T-helper 2 cell treated with Interferon-gamma antibody and Interleukin-4, amounts not matched to agents 5 μg/mL and 100 μg/mL, for 36 hours (primary cell): Measurements from ENCODE around the gene CXCL8.

Source experiments
- DNase-seq: peaks from one replicate; pipeline ENCODE4 v3.0.0; 2021; ENCODE audit warnings: low spot score
- H3K27ac Mint-ChIP-seq: one replicate; pipeline ENCODE4 v1.8.0; 2021; ENCODE audit warnings: mild to moderate bottlenecking, mixed read lengths
- H3K27me3 Mint-ChIP-seq: one replicate; pipeline ENCODE4 v1.8.0; 2021; ENCODE audit warnings: low read depth, mixed read lengths
- H3K36me3 Mint-ChIP-seq: one replicate; pipeline ENCODE4 v1.8.0; 2021; ENCODE audit warnings: low read depth, mixed read lengths
- H3K4me1 Mint-ChIP-seq: one replicate; pipeline ENCODE4 v1.8.0; 2021; ENCODE audit warnings: low read depth, mixed read lengths
- H3K4me3 Mint-ChIP-seq: one replicate; pipeline ENCODE4 v1.8.0; 2022; ENCODE audit warnings: mild to moderate bottlenecking, moderate library complexity, mixed read lengths
- H3K9me3 Mint-ChIP-seq: one replicate; pipeline ENCODE4 v1.8.0; 2021; ENCODE audit warnings: mixed read lengths

CXCL8 gene

DNA sequence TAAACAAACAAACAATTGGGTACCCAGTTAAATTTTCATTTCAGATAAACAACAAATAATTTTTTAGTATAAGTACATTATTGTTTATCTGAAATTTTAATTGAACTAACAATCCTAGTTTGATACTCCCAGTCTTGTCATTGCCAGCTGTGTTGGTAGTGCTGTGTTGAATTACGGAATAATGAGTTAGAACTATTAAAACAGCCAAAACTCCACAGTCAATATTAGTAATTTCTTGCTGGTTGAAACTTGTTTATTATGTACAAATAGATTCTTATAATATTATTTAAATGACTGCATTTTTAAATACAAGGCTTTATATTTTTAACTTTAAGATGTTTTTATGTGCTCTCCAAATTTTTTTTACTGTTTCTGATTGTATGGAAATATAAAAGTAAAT lies 2.9 kb downstream of the CXCL8 start:
- no peak overlapping the region for H3K4me3 Mint-ChIP-seq
- peaks cover 3% of the 10 kb centered on the region for H3K4me1 Mint-ChIP-seq
- no peak overlapping the region for H3K27ac Mint-ChIP-seq
- H3K27me3 Mint-ChIP-seq: peaks cover 2% of the 10 kb centered on the region
- peaks cover 4% of the 10 kb centered on the region for H3K9me3 Mint-ChIP-seq
- DNase-seq: no peak
- peaks cover 1% of the 10 kb centered on the region for H3K36me3 Mint-ChIP-seq

DNA sequence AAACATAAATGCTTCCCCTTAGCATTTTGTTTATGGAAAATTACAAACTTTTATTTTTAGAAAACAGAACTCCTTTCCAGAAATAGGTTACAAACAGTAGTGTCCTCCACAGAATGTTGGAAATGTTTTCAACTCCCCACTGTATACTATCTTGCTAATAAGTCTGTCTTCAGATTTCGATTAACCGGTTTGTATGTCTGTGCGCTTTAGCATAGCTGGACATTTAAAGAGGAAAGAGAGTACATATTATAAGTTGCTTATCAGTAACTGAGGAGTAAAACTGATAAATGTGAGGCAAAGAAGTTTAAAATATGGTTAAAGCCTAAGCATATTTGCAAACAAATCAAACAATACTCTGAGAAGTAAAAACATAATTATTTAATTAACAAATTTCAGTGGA lies 3.4 kb downstream of the CXCL8 start:
- Mint-ChIP-seq H3K4me3 (no peak overlapping the region), H3K27me3 (peaks cover 2% of the 10 kb centered on the region), H3K27ac (no peak overlapping the region), H3K36me3 (peaks cover 1% of the 10 kb centered on the region), H3K9me3 (peaks cover 1% of the 10 kb centered on the region), H3K4me1 (peaks cover 3% of the 10 kb centered on the region)
- DNase-seq: no peak

DNA sequence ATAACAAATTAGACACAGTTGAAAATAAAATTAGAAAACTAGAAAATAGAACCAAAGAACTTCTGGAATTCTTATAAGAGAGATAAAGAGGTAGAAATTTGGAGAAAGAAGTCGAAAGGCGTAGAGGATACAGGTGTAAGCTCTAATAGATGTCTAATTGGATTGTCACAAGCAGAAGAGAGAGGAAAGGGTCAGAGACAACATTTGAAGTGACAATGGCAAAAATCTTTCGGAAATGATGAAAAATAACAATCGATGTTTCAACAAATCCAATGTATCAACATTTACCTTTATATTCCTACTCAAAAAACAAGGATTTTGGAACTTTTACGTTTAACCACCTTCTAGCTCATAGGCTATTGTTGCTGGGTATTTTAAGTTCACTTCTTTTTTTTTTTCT lies 3.8 kb downstream of the CXCL8 start:
- peaks cover 1% of the 10 kb centered on the region for H3K36me3 Mint-ChIP-seq
- peaks cover 3% of the 10 kb centered on the region for H3K4me1 Mint-ChIP-seq
- H3K4me3 Mint-ChIP-seq: no peak overlapping the region
- peaks cover 2% of the 10 kb centered on the region for H3K27me3 Mint-ChIP-seq
- no peak for DNase-seq
- H3K9me3 Mint-ChIP-seq: no peaks in the 10 kb centered on the region
- no peak overlapping the region for H3K27ac Mint-ChIP-seq

DNA sequence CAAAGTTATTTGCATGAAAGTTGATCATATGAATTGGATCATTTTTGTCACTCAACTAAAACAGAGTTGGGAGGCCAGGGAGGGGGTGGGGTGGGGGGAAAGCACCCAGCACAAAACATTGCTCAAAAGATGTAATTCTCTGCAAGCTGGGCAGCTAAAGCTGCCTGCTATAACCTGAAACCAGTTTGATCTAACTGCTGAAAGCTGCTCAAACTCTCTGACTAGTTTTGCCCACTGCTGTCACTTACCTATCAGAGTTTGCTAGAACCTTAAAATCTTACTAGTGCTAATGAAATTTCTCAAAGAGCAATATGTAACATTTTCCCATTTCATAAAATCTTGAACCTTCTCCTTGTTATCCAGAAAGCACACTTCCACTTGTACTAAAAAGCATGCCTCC lies 10.4 kb downstream of the CXCL8 start:
- H3K36me3 Mint-ChIP-seq: no peaks in the 10 kb centered on the region
- no peak overlapping the region for H3K27ac Mint-ChIP-seq
- H3K4me1 Mint-ChIP-seq: no peaks in the 10 kb centered on the region
- peaks cover 11% of the 10 kb centered on the region for H3K27me3 Mint-ChIP-seq
- H3K9me3 Mint-ChIP-seq: no peaks in the 10 kb centered on the region
- DNase-seq: no peak
- H3K4me3 Mint-ChIP-seq: no peak overlapping the region

DNA sequence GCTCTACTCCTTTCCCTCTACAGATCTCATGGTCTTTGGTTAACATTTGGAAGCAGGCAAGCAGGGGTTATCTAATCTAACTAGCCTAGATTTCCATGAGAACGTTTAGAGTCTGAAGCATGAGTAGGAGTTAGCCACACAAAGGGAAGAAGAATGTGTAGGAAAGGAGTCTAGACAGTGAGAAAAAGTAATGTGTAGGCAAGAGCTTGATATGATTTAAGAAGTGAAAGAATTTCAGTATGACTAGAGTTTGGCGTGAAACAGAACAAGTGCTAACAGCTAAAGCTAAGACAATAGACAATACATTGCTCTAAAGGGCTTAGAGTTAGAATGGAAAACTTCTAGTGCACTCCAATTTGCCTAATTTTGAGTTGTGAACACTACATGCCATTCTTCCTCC lies 10.8 kb downstream of the CXCL8 start:
- Mint-ChIP-seq H3K27me3 (peaks cover 11% of the 10 kb centered on the region), H3K36me3 (no peaks in the 10 kb centered on the region), H3K9me3 (no peaks in the 10 kb centered on the region), H3K4me1 (no peaks in the 10 kb centered on the region), H3K4me3 (no peak overlapping the region), H3K27ac (no peak overlapping the region)
- DNase-seq: no peak

DNA sequence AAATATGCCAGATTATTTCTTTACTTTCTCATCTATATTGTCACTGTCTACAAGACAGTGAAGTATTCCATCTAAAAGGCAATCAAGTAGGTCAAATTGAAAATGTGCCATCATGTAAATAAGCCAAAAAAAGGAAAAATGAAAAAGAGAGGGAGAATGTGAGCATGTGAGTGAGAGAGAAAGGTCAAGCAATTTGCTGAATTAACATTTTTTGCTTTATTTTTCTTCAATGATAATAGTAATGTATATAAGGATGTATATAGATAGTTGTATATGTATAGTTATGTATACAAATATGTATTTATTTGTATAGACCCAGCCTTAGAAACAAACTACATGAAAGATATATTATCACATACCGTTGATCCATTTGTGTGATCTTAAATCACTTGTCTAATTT lies 11.5 kb downstream of the CXCL8 start:
- Mint-ChIP-seq H3K27ac (no peak overlapping the region), H3K36me3 (no peaks in the 10 kb centered on the region), H3K27me3 (peaks cover 11% of the 10 kb centered on the region), H3K9me3 (no peaks in the 10 kb centered on the region), H3K4me1 (no peaks in the 10 kb centered on the region), H3K4me3 (no peak overlapping the region)
- DNase-seq: no peak

DNA sequence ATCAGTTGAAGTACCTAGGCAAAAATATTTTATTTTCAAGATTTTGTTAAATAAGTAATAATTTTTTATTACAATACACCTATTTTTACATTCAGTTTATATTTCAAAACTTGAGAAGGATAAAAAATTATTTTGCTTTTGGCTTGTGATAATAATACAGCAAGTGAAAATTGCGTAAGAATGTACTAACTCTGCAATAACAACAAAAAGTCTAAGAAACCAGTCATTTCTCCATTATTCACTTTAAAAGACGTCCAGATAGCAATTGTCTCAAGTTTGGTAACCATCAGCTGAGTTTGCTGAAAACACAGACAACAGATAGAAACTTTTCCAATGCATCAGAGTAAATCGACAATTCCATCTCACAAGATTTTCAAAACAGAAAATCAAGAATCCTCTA lies 12.1 kb downstream of the CXCL8 start:
- Mint-ChIP-seq H3K4me3 (no peak overlapping the region), H3K27ac (no peak overlapping the region), H3K27me3 (peaks cover 11% of the 10 kb centered on the region), H3K4me1 (no peaks in the 10 kb centered on the region), H3K9me3 (no peaks in the 10 kb centered on the region), H3K36me3 (no peaks in the 10 kb centered on the region)
- no peak for DNase-seq

DNA sequence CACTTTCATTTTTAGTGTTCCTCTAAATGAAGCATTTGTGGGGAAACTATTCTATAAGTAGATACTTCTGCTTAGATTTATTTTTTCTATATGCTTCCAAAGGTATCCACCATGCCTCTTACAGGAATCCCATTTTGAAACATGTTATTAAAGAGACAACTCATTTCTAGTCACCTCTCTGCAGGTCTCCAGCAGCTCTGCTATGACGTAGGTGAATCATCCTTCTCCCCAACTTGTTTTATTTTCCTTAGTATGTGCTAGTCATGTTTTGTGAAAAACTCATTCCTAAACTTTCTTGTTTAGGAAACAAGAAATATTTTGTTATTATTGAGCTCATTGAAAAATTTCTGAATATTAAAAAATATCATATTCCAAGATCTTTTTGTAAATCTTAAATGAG lies 12.8 kb downstream of the CXCL8 start:
- H3K4me3 Mint-ChIP-seq: no peak overlapping the region
- H3K27me3 Mint-ChIP-seq: peaks cover 8% of the 10 kb centered on the region
- no peaks in the 10 kb centered on the region for H3K36me3 Mint-ChIP-seq
- no peak for DNase-seq
- H3K9me3 Mint-ChIP-seq: no peaks in the 10 kb centered on the region
- no peak overlapping the region for H3K27ac Mint-ChIP-seq
- H3K4me1 Mint-ChIP-seq: no peaks in the 10 kb centered on the region

DNA sequence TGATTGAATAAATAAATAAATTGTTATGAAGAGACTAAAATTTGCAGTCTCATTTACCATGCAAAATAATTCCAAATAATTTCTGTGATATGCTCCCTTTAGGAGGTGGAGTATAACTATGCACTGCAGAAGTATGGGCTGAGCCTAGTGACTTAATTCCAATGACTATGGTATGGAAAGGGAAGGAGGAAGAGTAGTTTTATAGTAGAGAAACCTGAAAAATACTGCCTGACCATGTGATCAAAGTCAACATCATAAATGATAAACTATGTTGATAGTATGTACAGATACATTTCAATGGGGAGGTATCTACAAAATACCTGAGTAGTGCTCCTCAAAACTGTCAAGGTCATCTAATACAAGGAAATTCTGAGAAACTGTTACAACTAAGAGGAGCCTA lies 14.6 kb downstream of the CXCL8 start:
- no peaks in the 10 kb centered on the region for H3K36me3 Mint-ChIP-seq
- H3K4me3 Mint-ChIP-seq: no peak overlapping the region
- H3K9me3 Mint-ChIP-seq: no peaks in the 10 kb centered on the region

DNA sequence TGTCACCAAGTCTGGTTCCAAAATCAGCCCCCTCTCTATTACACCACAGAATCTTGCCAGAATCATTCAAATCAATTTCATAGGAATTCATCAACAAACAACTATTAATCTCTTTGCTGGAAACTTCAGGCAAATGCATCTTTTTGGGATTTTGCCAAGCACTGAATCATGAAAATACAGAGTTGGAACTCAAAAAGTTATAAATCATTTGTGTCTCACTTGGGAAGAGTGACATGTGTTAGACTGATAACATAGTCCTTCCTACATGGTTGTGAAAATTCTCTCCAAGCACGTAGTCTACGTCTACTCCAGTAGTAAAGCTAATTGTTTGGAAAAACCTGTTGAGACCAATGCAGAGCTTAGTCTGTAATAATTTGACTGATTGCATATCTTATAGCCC lies 19.0 kb downstream of the CXCL8 start:
- no peaks in the 10 kb centered on the region for H3K36me3 Mint-ChIP-seq
- peaks cover 3% of the 10 kb centered on the region for H3K27me3 Mint-ChIP-seq
- H3K4me1 Mint-ChIP-seq: no peaks in the 10 kb centered on the region
- H3K27ac Mint-ChIP-seq: no peak overlapping the region
- H3K4me3 Mint-ChIP-seq: no peak overlapping the region
- DNase-seq: no peak
- no peaks in the 10 kb centered on the region for H3K9me3 Mint-ChIP-seq

More for the DNA sequence above, 14.6 kb downstream of the CXCL8 start:
- H3K4me1 Mint-ChIP-seq: no peaks in the 10 kb centered on the region
- DNase-seq: no peak
- H3K27me3 Mint-ChIP-seq: peaks cover 8% of the 10 kb centered on the region
- H3K27ac Mint-ChIP-seq: no peak overlapping the region

DNA sequence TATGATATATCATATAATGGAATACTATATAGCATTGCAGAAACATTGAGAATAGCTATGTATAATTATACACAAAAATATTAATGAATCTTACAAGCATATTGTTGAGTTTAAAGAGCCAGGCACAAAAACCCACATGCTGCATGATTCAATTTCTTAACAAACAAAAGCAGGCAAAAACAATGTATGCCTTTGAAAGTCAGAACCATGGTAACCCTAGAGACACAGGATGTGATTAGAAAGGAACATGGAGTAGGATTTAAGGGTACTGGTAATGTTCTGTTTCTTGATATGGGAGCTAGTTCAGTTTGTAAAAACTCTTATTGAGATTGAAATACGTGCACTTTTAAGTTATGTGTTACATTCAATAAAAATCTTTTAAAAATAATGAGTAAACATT lies 21.5 kb downstream of the CXCL8 start:
- Mint-ChIP-seq H3K9me3 (no peaks in the 10 kb centered on the region), H3K27me3 (no peaks in the 10 kb centered on the region), H3K36me3 (no peaks in the 10 kb centered on the region), H3K27ac (no peak overlapping the region), H3K4me3 (no peak overlapping the region), H3K4me1 (no peaks in the 10 kb centered on the region)
- DNase-seq: no peak

DNA sequence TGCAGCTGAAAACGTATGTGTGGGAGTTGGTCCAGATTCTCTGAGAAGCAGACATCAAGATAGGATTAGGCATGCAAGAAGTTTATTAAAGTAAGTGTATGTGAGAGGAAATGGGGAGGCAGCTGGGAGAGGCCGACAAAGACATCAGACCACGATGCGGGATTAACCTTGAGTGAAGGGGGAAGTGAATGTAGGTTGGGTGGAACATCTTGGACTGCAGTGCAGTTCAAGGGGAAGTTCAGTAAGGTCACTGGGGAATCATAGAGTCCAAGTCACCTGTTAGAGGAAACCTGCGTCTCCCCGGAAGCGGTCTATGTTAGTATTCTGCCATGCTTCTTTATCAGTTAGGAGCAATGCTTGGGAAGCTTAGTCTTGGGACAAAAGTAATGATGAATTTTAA lies 22.0 kb downstream of the CXCL8 start:
- Mint-ChIP-seq H3K27ac (no peak overlapping the region), H3K4me3 (no peak overlapping the region), H3K4me1 (no peaks in the 10 kb centered on the region), H3K27me3 (no peaks in the 10 kb centered on the region), H3K36me3 (no peaks in the 10 kb centered on the region), H3K9me3 (no peaks in the 10 kb centered on the region)
- no peak for DNase-seq

DNA sequence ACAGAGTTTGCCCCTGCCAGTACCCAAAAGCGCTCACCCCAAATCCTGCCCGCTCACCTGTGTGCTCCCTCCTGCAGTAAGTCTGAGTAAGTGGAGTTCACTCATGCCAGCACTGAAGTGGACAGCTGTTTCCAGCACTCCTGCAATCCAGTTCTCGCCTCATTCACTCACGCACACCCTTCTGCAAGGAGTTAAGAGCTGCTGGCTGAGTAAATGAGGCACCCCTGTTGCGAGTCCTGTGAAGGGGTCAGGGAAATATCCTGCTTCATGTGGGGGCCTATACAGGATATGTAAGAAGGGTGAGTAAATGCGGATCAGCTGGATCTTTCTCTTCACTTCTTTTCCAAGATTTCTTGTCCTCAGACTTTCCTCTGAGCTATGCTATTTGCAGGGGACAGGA lies 23.5 kb downstream of the CXCL8 start:
- Mint-ChIP-seq H3K4me3 (no peak overlapping the region), H3K9me3 (no peaks in the 10 kb centered on the region), H3K27me3 (no peaks in the 10 kb centered on the region), H3K4me1 (no peaks in the 10 kb centered on the region), H3K36me3 (no peaks in the 10 kb centered on the region), H3K27ac (no peak overlapping the region)
- no peak for DNase-seq

DNA sequence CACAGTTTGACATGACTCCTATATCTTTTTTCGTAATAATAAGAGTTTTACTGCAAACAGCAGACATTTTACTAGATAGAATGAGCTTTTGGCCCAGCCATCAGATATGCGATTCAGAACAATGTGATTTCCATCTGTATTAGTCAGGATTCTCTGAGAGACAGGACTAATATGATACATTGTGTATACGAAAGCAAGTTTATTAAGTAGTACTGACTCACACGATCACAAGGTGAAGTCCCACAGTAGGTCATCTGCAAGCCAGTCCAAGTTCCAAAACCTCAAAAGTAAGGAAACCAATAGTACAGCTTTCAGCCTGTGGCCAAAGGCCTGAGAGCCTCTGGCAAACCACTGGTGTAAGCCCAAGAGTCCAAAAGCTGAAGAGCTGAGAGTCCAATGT lies 24.1 kb downstream of the CXCL8 start:
- DNase-seq: no peak
- Mint-ChIP-seq H3K27ac (no peak overlapping the region), H3K9me3 (no peaks in the 10 kb centered on the region), H3K4me3 (no peak overlapping the region), H3K36me3 (no peaks in the 10 kb centered on the region), H3K4me1 (no peaks in the 10 kb centered on the region), H3K27me3 (no peaks in the 10 kb centered on the region)

DNA sequence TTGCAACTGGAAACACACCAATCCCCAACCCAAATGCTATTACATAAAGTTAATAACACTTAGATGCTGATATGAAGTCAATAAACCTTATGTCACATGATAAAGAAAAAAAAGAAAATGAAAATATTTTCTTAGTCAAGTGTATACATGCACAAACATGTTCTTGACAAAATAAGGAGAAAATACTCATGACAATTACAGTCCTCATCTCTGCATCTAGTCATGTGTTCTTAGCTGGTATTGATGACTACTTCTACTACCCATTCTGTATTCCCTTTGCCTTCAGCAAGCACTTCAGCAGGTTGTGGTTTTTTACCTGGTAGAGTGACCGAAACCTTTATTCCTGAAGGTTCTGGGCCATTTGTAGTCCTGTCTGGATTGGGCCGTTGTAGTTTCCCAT lies 24.9 kb downstream of the CXCL8 start:
- no peak overlapping the region for H3K27ac Mint-ChIP-seq
- H3K4me3 Mint-ChIP-seq: no peak overlapping the region
- no peaks in the 10 kb centered on the region for H3K9me3 Mint-ChIP-seq
- no peaks in the 10 kb centered on the region for H3K36me3 Mint-ChIP-seq
- no peaks in the 10 kb centered on the region for H3K4me1 Mint-ChIP-seq
- no peaks in the 10 kb centered on the region for H3K27me3 Mint-ChIP-seq
- no peak for DNase-seq

DNA sequence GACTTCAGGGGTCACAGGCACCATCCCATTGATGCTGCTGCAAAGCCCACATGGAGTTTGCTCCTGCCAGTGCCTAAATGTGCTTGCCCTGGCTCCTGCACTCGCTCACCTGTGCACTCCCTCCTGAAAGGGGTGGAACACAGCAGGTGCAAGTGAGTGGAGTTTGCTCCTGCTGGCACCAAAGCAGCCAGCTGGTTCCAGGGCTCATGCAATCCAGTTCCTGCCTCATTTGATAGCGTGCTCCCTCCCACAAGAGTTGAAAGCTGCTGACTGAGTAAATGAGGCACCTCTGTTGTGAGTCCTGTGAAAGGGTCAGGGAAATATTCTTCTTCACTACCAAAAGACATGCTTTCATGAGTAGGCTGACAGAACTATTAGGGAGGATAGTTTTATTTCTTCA lies 30.5 kb downstream of the CXCL8 start:
- no peaks in the 10 kb centered on the region for H3K9me3 Mint-ChIP-seq
- no peak for DNase-seq
- no peak overlapping the region for H3K27ac Mint-ChIP-seq
- no peaks in the 10 kb centered on the region for H3K27me3 Mint-ChIP-seq
- no peaks in the 10 kb centered on the region for H3K36me3 Mint-ChIP-seq
- H3K4me1 Mint-ChIP-seq: no peaks in the 10 kb centered on the region
- no peak overlapping the region for H3K4me3 Mint-ChIP-seq
